Activated T-cell treated with anti-CD3 and anti-CD28 coated beads for 24 hours (primary cell): ENCODE results near the gene OASL.

Source experiments
- DNase-seq: peaks from one replicate; pipeline ENCODE4 v3.0.0-alpha.2; 2020; ENCODE audit warnings: low read depth

OASL gene

GRCh38 chr12:120991965-120992364 lies 47.1 kb downstream of the OASL start:
- DNase-seq, result no peak

- DNase-seq, result no peak
Measured at GRCh38 chr12:120990487-120991055, 48.5 kb downstream of the OASL start.

- DNase-seq, result no peak
Measured at GRCh38 chr12:120989687-120990086, 49.4 kb downstream of the OASL start.

- DNase-seq, result no peak
Measured at GRCh38 chr12:120988658-120989057, 50.4 kb downstream of the OASL start.

- DNase-seq, result no peak
Measured at GRCh38 chr12:120988234-120988633, 50.8 kb downstream of the OASL start.

- no peak for DNase-seq
Measured at GRCh38 chr12:120984351-120984898, 54.6 kb downstream of the OASL start.

GRCh38 chr12:120983759-120984158 lies 55.3 kb downstream of the OASL start:
- no peak for DNase-seq

GRCh38 chr12:120982659-120983058 lies 56.4 kb downstream of the OASL start:
- no peak for DNase-seq

- DNase-seq, result no peak
Measured at GRCh38 chr12:120981407-120981941, 57.6 kb downstream of the OASL start.

- DNase-seq, result no peak
Measured at GRCh38 chr12:120980800-120981368, 58.2 kb downstream of the OASL start.

GRCh38 chr12:120979862-120980696 lies 59.0 kb downstream of the OASL start:
- DNase-seq, result no peak

GRCh38 chr12:120979220-120979861 lies 59.7 kb downstream of the OASL start:
- DNase-seq, result no peak

- no peak for DNase-seq
Measured at GRCh38 chr12:120978296-120979219, 60.5 kb downstream of the OASL start, which contains the start of gene HNF1A. TSS of gene HNF1A (plus strand) at chr12:120978543. CDS start at chr12:120978769, 226 bp downstream.

GRCh38 chr12:120977531-120978295 lies 61.3 kb downstream of the OASL start:
- no peak for DNase-seq

GRCh38 chr12:120972870-120973543 lies 66.0 kb downstream of the OASL start:
- DNase-seq, result no peak

- DNase-seq, result peak; percentile 14
Measured at GRCh38 chr12:120971299-120972180, 67.5 kb downstream of the OASL start.

GRCh38 chr12:120970310-120970709 lies 68.7 kb downstream of the OASL start:
- DNase-seq, result no peak
